H1 (cell line): ENCODE results near the gene C9orf43.

Source experiments
- FOSL1 ChIP-seq: IDR thresholded peaks from 2 replicates; pipeline ENCODE4 v1.6.1; 2011; ENCODE audit warnings: mild to moderate bottlenecking, low read depth, low read length, moderate library complexity; ENCODE audit not compliant: insufficient read depth
- GABPA ChIP-seq: IDR thresholded peaks from 2 replicates; pipeline ENCODE4 v1.6.1; 2011; ENCODE audit warnings: mild to moderate bottlenecking, low read length, moderate library complexity, borderline replicate concordance; ENCODE audit not compliant: insufficient read depth
- GTF2F1 ChIP-seq: IDR thresholded peaks from 2 replicates; pipeline ENCODE4 v1.6.1; 2012; ENCODE audit warnings: low read depth, low read length, improper control_type of control experiment, borderline replicate concordance
- MAX ChIP-seq: IDR thresholded peaks from 2 replicates; pipeline ENCODE4 v1.6.1; 2012; ENCODE audit warnings: inconsistent platforms
- POLR2A ChIP-seq, 2 experiments: IDR thresholded peaks; 1 replicate in 1 of 2; 2 replicates in 1 of 2; pipeline ENCODE4 v1.6.1; 2011; ENCODE audit warnings: low read depth in 2 of 2, low read length in 2 of 2, mild to moderate bottlenecking in 2 of 2; ENCODE audit errors: control extremely low read depth in 1 of 2
- RAD21 ChIP-seq, 2 experiments: IDR thresholded peaks in 1 of 2; conservative IDR thresholded peaks in 1 of 2; 2 replicates each; pipeline ENCODE4 v1.6.1; 2011; ENCODE audit warnings: low read depth in 2 of 2, low read length in 2 of 2, improper control_type of control experiment in 1 of 2, inconsistent platforms in 1 of 2, mild to moderate bottlenecking in 1 of 2, moderate library complexity in 1 of 2
- SIN3A ChIP-seq, 2 experiments: IDR thresholded peaks in 1 of 2; conservative IDR thresholded peaks in 1 of 2; 2 replicates each; pipeline ENCODE4 v1.6.1; 2011 to 2012; ENCODE audit warnings: low read length in 2 of 2, improper control_type of control experiment in 1 of 2, low read depth in 1 of 2, mild to moderate bottlenecking in 1 of 2
- SUZ12 ChIP-seq: fragments of 200-600 bp; sonication (generic); IDR thresholded peaks from 2 replicates; pipeline ENCODE4 v1.6.1; 2012; ENCODE audit warnings: mild to moderate bottlenecking, inconsistent platforms, low read length, moderate library complexity, mixed read lengths
- TF ChIP-seq, protein P1 (sequence below): IDR thresholded peaks from 2 replicates; pipeline ENCODE4 v1.6.1; 2012; ENCODE audit warnings: low read length, inconsistent platforms
- TF ChIP-seq, protein P2 (sequence below): IDR thresholded peaks from 2 replicates; pipeline ENCODE4 v1.6.1; 2012; ENCODE audit warnings: inconsistent platforms

GRCh38 chr9:113410207-113410864, at the start of gene C9orf43, which contains the start of gene POLE3:
- peak; percentile 88 for TF ChIP-seq MAX
- TF ChIP-seq POLR2A (IDR thresholded peaks at IDR 0.05; ENCODE audit: control extremely low read depth in 1 of 2, low read depth in 2 of 2, low read length in 2 of 2), result peak; percentile 90
- TF ChIP-seq FOSL1, result peak; percentile 86
- TF ChIP-seq RAD21 (IDR thresholded peaks at IDR 0.05 in 1 of 2, conservative IDR thresholded peaks at IDR 0.05 in 1 of 2; ENCODE audit: low read depth in 2 of 2, low read length in 2 of 2), result peak in 1 of 2 experiments; percentile 9; a peak in 1 of 4 replicates
- TF ChIP-seq SIN3A (conservative IDR thresholded peaks at IDR 0.05 in 1 of 2, IDR thresholded peaks at IDR 0.05 in 1 of 2; ENCODE audit: low read depth in 1 of 2, low read length in 2 of 2), result 0 out of 4 replicates have a peak, but pooled peaks have one; percentile 38 to 56
- TF ChIP-seq GTF2F1, result peak; percentile 47; the same call in 1 of the 2 replicates
- TF ChIP-seq GABPA, result no peak
- TF ChIP-seq SUZ12, result no peak
- TF ChIP-seq, protein P1, sequence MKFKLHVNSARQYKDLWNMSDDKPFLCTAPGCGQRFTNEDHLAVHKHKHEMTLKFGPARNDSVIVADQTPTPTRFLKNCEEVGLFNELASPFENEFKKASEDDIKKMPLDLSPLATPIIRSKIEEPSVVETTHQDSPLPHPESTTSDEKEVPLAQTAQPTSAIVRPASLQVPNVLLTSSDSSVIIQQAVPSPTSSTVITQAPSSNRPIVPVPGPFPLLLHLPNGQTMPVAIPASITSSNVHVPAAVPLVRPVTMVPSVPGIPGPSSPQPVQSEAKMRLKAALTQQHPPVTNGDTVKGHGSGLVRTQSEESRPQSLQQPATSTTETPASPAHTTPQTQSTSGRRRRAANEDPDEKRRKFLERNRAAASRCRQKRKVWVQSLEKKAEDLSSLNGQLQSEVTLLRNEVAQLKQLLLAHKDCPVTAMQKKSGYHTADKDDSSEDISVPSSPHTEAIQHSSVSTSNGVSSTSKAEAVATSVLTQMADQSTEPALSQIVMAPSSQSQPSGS, result no peak; the same call in 1 of the 2 replicates
- TF ChIP-seq, protein P2, sequence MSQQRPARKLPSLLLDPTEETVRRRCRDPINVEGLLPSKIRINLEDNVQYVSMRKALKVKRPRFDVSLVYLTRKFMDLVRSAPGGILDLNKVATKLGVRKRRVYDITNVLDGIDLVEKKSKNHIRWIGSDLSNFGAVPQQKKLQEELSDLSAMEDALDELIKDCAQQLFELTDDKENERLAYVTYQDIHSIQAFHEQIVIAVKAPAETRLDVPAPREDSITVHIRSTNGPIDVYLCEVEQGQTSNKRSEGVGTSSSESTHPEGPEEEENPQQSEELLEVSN, result peak; percentile 70
